Activated CD4-positive, CD25-positive, alpha-beta regulatory T cell treated with anti-CD3 and anti-CD28 coated beads, Interleukin-2, amount 50 U/mL, for 72 hours (primary cell): Measurements from ENCODE around the gene TBATA.

Experiments
- DNase-seq: peaks from one replicate; pipeline ENCODE4 v3.0.0; 2021

TBATA gene

GRCh38 chr10:70740406-70741288, 44.5 kb downstream of the TBATA start:
- DNase-seq, result no peak

- no peak for DNase-seq
Measured at GRCh38 chr10:70738761-70739121, 46.4 kb downstream of the TBATA start.

GRCh38 chr10:70738006-70738760, 47.0 kb downstream of the TBATA start:
- no peak for DNase-seq

GRCh38 chr10:70737250-70737649, 47.9 kb downstream of the TBATA start:
- no peak for DNase-seq

GRCh38 chr10:70736525-70736924, 48.7 kb downstream of the TBATA start:
- no peak for DNase-seq

GRCh38 chr10:70735161-70735560, 50.0 kb downstream of the TBATA start:
- DNase-seq, result no peak

GRCh38 chr10:70733051-70733450, 52.1 kb downstream of the TBATA start:
- DNase-seq, result no peak

- no peak for DNase-seq
Measured at GRCh38 chr10:70732569-70732968, 52.6 kb downstream of the TBATA start.

- no peak for DNase-seq
Measured at GRCh38 chr10:70730955-70731354, 54.2 kb downstream of the TBATA start.

- DNase-seq, result no peak
Measured at GRCh38 chr10:70729763-70730357, 55.3 kb downstream of the TBATA start.

GRCh38 chr10:70728328-70728727, 56.8 kb downstream of the TBATA start:
- no peak for DNase-seq

- DNase-seq, result no peak
Measured at GRCh38 chr10:70726909-70727495, 58.2 kb downstream of the TBATA start.

GRCh38 chr10:70723771-70724170, 61.4 kb downstream of the TBATA start:
- no peak for DNase-seq

- DNase-seq, result no peak
Measured at GRCh38 chr10:70722820-70723424, 62.3 kb downstream of the TBATA start.
